Stimulated activated CD4-positive, alpha-beta T cell treated with anti-CD3 and anti-CD28 coated beads, TNF-alpha, amount 100 ng/mL, for 1 hour (primary cell): ENCODE results near the gene CA10.

Experiments used
- DNase-seq, 3 donors: peaks; one replicate each; pipeline ENCODE4 v3.0.0-alpha.2; 2020; ENCODE audit warnings: low read depth in 3 of 3, low spot score in 1 of 3

The CA10 gene

DNA sequence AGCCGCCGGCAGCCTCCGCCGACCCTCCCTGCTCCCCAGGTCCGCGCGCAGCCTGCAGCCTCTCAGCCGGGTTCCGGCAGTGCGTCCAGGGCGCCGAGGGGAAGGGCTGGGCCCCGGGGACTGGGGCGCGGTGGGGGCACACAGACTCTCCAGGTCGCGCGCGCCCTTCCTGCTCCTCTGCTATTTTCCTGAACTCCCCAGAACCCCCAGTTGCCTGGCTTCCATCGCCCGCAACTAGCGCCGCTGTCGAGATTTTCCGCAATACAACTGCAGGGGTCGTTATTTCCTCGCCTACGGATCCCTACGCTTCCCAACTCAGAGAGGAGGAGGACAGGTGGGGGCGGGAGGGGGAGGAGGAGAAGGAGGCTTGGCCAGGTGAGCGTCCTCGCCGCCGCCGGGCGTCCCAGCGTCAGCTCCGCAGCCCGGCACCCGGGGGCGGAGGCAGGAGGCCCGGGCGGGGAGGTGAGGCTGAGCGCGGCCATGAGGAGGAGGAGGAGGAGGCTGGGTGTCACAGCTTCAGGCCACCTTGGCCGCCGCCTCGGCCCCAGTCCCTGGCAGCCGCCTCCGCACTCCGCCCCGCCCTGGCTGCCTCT, at the start of gene CA10:
Gene CA10 (minus strand): TSS at position 265 of the 593 bp plus-strand sequence.
- no peak for DNase-seq

DNA sequence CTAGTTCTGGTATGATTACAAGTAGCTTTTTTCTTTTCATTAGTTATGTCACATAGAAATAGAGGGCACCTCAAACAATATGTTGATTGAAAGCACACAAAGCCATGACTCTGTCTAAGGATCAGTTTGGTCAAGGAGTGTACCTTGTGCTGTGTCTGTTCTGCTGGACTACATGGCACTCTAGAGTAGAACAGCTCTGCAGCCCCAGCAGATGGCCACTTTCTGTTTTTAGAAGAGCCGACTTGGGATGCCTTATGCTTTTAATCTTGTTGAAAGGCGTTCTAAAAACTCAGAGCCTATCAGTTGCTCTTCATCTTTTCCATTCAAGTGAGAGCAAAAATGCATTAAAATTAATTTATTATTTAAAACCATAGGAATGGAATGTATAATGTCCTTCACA, 49.3 kb upstream of the CA10 start:
- DNase-seq: no peak

DNA sequence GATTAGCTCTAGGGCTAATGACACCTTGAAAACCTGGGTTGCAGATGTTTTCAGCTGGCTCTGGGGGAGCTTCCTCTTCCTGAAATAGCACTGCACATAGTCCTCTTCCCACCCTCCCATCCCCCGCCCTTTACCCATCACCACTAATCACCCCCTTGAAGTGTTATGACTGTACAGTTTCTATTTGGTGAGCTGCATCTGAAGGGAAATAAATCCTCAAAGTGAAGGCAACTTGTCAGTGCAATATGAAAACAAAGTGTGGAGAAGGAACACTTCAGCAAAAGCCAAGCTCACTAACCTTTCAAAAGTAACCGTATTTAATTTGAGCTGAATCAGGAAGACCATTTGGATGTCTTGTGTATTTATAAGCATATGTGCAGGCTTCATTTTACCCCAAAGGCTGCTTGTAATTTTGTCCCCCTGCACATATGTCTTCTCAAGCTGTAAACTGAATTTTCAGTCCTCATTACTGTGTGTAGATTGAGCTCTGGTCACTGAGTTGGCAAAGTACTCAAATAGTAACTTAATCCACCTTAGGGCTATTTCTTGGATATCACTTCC, 44.1 kb upstream of the CA10 start:
- no peak for DNase-seq

DNA sequence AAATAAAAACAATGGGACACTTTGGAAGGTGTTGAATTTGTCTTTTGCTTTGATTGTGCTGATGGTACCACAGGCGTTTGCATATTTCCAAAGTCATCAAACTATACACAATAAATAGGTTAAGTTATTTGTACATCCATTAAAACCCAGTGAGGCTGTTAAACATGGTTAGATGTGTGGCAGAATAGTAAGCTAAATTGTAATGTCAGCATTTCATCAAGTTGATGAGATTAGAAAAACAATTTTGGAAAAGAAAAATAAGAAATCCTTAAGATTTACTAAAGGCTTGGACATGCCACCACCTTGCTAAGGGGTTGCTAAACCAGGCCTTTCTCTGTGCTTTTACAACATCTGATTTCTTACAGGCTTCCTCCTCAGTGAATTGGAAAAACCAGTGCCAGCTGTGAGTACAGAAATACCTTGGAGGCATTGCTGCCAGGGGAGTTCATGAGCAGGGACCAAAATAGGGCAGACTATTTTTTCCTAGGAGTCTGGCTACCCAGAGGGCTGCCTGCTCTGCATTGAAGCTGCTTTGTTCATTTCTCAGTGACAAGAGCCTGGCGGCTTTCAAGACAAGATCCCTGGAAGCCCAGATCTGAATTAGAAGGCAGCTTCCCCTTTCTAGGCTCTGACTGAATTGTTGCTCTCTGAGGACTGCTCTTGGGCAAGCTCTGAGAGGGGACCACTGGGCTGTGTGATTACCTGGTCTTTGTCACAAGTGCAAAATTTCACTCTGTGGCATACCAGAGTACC, 43.4 kb upstream of the CA10 start:
- DNase-seq: no peak

DNA sequence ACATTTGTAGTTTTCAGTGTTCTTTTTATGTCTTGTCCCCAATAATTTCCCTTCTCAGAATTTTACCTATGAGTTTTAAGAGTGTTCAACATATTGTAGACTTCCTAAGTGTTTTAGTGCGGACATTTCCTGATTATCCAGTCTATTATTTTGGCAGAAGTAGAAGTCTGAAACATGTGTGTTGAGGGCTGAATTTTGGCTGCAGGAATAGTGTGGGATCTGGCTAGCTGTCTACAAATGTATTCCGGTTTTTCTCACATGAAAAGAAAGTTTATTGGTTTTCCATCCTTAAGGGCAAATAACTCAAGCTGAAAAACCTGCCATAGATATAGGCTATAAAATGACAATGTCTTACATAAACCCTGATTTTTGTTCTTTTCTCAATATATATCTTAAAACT, 33.0 kb upstream of the CA10 start:
- no peak for DNase-seq

DNA sequence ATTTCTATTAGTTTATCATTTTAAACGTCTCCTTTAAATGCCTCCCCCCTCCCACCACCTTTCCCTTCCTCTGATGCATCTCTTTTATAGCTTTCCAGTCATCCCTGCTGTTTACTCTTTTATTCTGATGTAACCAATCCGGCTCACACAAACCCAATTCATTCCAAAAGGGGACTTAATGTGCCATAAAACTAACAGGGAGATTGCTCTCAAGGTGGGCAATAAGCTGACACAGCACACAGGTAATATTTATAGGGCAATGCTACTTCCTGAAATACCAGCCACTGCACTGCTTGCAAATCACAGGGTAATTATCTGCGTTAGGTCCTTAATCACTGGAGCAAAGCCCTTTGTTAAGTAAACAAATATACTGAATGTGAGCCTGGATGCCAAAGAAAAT, 23.3 kb upstream of the CA10 start:
- DNase-seq: no peak

DNA sequence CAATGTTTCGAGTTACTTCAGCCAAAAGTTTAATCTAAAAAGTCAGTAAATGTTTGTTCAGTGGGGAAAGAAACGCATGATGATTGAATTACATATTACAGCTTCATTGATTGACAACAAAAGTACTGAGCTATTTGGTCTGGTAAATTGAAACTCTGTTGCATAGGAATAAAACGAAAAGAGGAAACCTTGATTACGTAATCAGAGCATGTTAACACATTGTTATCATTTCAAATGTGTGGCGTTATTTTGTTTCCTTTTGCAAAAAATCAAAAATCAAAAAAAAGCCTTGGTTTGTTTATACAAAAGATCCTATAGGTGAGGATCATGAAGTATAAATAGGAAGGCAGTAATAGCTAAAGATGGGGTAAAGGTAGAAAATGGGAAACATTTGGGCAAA, 19.5 kb upstream of the CA10 start:
- no peak for DNase-seq

DNA sequence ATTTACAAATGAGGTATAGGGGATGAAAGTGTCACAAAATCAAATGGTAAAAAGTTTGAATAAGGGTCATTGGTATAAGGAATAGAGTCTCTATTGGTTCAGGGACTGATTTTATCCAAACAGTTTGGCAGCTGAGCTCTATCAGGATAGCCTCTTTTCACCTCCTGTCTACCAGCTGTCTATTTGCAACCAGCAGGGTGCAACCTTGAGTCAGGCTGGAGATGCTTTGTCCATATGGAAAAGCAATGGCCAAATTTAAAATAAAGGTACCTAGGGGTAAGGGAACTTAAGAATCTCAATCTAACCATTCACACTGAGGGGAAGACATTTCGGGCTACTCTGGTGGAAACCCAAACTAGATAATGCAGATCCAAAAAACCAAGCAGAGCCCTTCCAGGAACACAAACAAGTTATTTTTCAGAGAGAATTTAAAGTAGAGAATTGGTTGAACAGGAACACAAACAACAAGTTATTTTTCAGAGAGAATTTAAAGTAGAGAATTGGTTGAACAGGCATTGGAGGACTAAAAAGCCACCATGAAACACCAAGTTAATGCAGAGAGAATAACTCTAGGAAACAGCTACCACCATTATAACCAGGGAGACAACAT, 12.6 kb upstream of the CA10 start:
- no peak for DNase-seq

DNA sequence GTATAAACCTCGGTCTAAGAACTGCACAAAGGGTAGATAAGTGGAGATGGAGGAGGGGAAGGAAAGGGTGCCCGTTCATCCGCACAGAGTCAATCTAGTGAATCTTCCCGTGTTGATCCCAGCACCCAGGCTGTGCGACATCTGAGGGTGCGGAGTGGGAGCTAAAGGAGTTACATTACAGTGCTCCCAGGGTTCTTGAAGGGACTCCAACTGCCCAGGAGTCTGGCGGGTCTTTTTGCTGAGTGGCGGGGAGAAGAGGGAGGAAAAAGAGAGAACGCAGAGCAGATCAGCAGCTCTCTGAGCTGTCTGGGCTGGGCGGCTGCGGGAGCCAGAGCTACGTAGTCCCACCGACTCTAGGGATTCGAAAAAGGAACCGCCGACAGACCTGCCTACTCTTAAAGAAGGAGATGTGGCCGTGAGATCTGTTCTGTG, 1.6 kb upstream of the CA10 start:
- DNase-seq: no peak

DNA sequence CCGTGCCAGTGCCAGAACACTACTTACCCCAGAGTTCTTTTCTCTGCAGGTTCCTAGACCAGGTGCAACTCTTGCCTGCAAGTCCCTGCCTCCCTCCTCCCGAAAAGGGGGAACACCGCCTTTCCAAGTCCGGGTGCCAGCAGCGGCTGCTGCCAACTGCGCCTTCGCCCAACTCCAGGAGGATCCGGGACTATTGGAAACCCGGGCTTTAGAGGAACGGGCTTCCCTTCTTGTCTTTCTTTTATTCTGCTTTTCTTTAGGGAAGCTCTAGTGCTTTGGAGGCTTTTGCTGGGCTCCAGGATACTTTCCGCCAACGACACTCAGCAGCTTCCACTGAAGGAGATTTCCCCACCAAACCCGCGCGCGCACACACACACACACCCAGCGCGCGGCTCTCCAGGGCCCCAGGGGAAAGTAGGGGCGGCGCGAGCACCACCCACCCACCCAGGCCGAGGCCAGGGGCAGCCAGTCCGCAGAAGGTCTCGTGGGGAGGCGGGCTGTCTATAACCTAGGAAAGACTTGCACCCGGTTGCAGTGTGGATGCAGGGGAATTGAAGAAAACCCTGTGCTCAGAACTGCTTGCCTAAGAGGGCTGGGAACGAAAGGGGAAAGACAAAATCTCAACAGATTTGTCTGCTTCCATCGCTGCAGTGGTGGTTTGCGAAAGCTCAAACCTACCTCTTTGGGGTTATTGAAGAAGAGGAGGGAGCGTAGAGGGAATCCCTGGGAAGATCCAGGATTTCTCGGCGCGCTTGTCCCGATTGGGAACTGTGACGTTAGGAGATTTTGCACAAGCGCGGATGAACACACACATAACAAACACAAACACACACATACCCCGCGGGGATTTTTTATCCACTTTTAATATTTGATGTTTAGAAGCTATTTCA, 977 bp upstream of the CA10 start:
- no peak for DNase-seq

DNA sequence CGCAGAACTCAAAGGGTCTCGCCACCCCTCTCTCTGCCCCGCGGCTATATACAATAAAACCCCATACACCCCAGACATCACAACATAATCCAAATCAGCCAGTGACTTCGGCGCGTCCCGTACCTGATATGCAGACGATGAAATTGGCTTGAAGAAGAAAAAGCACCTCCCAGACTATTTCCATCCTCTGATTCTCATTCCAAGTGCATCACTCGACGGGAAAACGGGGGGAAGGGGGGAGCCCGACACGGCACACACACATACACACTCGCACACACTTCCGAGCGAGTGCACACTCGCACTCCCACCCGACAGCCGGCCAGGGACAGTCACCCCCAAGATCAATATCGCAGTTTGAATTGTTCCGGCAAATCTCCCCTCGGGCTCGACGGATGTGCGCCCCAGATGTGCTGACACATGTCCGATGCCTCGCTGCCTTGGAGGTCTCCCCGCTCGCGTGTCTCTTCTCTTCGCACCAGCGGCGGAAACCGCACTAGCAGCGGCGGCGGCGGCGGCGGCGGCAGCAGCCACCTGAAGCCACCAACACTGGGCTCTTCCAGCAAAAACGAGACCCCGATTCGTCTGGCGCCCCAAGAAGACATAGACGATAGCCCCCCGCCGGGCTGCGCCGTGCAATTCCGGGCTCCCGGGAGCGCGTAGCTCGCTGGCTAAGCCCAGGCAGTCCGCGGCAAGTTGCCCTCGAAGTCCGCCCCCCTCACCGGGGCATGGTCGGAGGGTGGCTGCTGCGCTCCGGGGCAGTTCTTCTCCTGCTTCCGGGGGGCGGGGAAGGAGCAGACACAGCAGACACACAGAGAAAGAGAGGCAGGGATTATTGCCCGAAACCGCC, 688 bp downstream of the CA10 start:
- DNase-seq: no peak

DNA sequence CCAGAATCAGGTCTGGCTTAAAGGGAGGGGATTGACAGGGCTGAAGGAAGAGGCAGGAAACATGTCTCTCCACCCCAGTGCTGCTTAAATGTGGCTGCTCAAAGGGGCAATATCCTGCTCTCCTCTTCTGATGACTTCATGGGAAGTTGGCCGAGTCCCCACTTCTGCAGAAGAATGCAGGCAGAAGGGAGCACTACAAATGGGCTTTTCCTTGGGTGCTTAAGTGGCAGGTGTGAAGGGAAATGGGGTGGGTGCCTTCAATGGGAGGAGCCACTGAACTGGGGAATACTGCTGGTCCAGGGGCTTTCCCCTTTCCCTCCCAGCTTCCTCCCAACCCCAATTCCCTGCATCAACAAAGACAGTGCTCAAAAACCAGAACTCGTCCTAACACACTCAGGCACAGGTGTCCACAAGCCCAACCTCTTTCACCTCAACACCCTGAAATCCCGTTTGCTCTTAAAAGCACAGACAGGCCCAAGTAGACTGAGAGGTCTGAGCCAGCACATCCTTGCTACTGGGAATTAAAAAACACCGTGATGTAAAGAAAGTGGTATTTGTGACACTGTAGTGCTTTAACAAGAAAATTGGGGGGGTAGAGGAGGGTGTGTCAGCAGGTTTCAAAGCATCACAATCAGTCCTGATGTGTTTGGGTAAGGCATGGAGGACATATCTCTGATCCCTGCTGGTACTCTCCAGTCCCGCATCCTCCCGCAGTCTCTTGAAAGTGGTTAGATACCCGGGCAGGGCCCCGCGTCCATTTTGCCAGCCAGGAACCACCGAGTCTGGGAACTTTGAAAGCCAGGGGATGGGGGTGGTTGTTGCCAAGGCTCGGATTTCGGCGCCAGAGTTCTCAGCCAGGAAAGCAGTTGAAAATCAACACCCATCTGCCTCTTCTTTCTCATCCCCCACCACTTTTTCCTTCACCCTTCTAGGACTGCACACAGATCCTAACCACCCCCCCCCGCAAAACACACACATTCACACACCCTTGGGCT, 1.6 kb downstream of the CA10 start:
- DNase-seq: no peak

DNA sequence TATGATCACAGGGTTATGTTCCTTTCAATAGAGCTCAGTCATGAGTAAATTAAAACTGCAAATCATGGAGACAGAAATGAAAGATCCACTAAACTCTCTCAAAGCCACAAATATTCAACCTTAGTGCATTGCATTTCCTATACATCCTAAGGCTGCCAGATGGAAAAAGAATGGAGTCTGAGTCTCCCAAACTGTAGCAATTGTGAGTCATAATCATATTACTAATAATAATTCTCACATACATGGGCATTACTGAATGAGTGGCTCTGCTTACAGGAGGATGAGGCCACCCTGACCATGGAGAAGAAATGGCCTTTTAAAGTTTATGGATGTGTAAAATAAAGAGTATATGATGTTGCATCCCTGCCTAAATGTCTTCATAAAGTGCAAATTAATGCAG, 3.2 kb downstream of the CA10 start:
- DNase-seq: no peak

DNA sequence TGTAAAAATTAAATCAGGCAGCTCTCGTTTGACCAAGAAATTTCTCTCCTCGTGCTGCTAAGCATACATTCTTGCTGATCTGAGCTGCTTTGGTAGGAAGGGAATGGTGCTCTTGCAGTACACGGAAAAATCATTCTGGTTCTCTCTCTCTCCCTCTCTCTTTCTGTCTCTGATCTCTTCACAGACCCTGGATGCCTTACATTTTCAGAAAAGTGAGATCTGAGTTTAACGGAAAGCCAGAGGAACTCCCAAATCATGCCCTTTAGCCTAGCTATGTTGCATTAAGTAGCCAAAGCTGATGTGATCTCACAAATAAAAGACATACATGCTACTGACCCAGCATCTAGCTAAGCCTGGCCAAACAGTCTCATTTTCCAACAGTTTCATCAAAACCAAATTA, 4.0 kb downstream of the CA10 start:
- DNase-seq: no peak

DNA sequence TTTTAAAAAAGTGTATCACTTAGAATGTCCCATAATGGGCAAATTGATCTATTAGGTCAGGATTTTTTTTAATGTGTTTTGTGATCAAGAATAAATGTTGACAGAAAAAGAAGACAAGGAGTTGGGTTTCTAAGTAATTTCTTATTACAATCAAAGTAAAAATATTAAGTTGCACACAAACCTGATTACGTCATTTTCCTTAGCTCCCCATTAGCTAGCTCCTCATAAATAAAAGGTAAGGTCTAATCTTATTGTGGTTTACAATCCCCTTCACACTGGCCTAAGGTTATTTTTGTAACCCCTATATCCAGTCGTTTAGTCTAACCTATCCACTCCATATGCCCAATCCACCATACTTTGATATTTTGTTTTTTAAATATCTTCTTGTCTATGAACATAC, 7.6 kb downstream of the CA10 start:
- DNase-seq: no peak

DNA sequence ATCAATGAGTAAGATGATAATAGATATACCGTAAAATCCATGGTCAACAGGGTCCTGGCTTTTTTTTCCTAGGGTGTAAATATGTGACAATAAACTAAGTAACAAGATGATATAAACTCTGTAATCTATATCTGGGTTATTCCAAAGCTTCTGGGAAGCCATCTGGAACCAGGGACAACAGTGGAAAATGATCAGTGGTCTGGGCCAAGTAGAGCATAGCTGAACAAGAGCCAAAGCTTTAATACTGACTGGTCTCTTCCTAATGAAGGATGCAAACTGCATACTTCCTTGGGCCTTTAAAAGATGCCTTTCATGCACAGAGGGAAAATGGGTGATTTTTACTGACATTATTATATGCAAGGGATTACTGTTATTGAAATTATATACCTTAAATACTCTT, 8.9 kb downstream of the CA10 start:
- DNase-seq: no peak

DNA sequence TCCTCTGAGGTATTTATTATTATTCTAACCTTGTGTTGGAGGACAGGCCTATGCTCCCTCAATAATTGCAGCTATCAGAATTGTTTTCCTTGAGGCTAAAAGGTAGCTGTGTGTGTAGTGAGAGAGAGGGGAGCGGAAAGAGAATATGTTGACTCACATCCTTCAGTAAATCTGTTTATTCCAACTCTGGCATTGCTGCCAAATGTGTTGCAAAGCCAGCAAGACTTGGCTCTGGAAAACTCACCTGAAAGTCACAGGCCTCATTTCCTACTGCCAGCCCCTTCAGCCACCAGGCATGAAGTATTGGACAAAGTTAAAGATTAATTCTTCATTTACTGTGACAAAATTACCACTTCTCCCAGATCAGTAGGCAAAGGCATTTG, 9.6 kb downstream of the CA10 start:
- no peak for DNase-seq

DNA sequence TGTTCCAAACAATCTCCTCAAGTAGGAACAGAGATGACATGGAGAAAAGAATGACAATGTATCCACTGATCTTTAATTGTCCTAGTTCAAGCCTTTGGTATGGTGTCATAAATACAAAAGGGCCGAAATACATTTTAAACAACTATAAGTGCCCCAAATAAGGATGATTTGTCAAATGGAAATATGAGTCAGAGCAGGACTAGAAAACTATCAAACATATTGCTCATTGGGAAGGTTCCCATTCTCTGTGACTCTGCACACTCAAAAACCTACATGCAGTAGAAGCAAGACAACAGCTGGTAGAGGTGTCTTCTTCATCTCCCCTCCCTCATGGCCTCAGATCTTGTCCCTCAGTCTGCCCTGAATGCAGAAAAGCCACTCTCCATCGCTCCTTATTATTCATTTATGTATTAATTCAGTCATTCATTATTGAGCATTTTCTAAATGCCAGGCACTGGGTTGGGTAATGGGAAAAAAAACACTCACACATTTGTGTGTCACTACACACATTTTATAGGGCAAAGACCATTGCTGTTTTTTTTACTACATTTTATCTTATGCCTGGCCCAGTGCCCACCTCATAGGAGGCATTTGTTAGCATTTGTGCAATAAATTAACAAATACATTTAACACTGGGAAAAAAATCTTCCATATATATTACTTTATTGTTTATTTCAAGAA, 10.1 kb downstream of the CA10 start:
- no peak for DNase-seq

DNA sequence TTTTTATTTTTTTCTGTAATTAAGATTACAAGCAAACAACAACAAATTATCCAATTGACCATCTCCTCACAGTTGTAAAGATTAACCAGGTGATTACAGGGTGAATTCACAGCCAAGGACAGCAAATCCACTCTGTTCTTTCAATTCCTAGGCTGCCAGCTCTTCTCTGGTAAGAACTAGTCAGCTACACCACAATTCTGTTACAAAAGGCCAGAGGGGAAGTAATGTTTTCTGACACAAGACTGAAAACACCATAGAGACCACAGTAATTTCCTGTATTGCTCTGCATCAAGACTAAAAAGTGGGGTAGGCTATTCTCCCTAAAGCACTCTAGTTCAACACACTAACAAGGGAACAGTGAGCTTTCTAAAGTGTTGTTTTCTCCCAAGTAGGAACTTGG, 10.6 kb downstream of the CA10 start:
- no peak for DNase-seq
